GM23338 (cell line): ENCODE data around the gene EVL. TPM values are rescaled to one million over a fixed set of nuclear protein-coding genes. Genes with fewer than 3 reads are reported as not detected.

ENCODE experiments used
- ATAC-seq: fragments of 200-7000 bp; cut with Tn5 transposase; 3 replicates; pipeline ENCODE4 v1.9.1; 2020
- DNase-seq: peaks from one replicate; pipeline ENCODE4 v3.0.0-alpha.2; 2015; ENCODE audit warnings: low spot score
- H2AFZ ChIP-seq: fragments of 200-600 bp; sonication (generic); 2 replicates; pipeline ENCODE4 v1.8.0; 2016; ENCODE audit warnings: antibody characterized with exemption, mild to moderate bottlenecking, moderate library complexity
- H3F3A ChIP-seq: fragments of 200-600 bp; sonication (generic); replicated peaks from 2 replicates; pipeline ENCODE4 v1.8.0; 2017; ENCODE audit warnings: antibody characterized with exemption, mixed run types, low read depth
- H3K27ac ChIP-seq: fragments of 200-600 bp; sonication (generic); 2 replicates; pipeline ENCODE4 v1.6.1; 2016; ENCODE audit warnings: low read depth
- H3K27me3 ChIP-seq: fragments of 200-600 bp; sonication (generic); 2 replicates; pipeline ENCODE4 v1.8.0; 2016; ENCODE audit warnings: mild to moderate bottlenecking, mixed run types, moderate library complexity; ENCODE audit not compliant: insufficient read depth
- H3K36me3 ChIP-seq: fragments of 200-600 bp; sonication (generic); 2 replicates; pipeline ENCODE4 v1.8.0; 2016; ENCODE audit warnings: mild to moderate bottlenecking; ENCODE audit not compliant: insufficient read depth
- H3K4me1 ChIP-seq: fragments of 200-600 bp; sonication (generic); 2 replicates; pipeline ENCODE4 v1.8.0; 2016; ENCODE audit warnings: mild to moderate bottlenecking, moderate library complexity; ENCODE audit not compliant: insufficient read depth
- H3K4me2 ChIP-seq: fragments of 200-600 bp; sonication (generic); 2 replicates; pipeline ENCODE4 v1.7.1; 2017; ENCODE audit warnings: mixed run types
- H3K4me3 ChIP-seq: fragments of 200-600 bp; sonication (generic); 2 replicates; pipeline ENCODE4 v1.6.1; 2016; ENCODE audit warnings: mixed run types
- H3K79me2 ChIP-seq: fragments of 200-600 bp; sonication (generic); replicated peaks from 2 replicates; pipeline ENCODE4 v1.8.0; 2017; ENCODE audit warnings: mild to moderate bottlenecking; ENCODE audit not compliant: insufficient read depth
- H3K9me2 ChIP-seq: fragments of 200-600 bp; sonication (generic); 2 replicates; pipeline ENCODE4 v1.8.0; 2017; ENCODE audit not compliant: insufficient read depth
- H4K20me1 ChIP-seq: fragments of 200-600 bp; sonication (generic); replicated peaks from 2 replicates; pipeline ENCODE4 v1.8.0; 2017; ENCODE audit warnings: mild to moderate bottlenecking; ENCODE audit not compliant: insufficient read depth
- H3K27ac Mint-ChIP-seq: 2 replicates; pipeline ENCODE4 v1.8.0; 2020; ENCODE audit warnings: inconsistent platforms, mild to moderate bottlenecking, moderate library complexity, mixed read lengths
- H3K27me3 Mint-ChIP-seq: 3 replicates; pipeline ENCODE4 v1.8.0; 2022; ENCODE audit warnings: low read depth, mild to moderate bottlenecking, moderate library complexity, mixed read lengths, inconsistent platforms; ENCODE audit not compliant: insufficient read depth, poor library complexity
- H3K36me3 Mint-ChIP-seq: 3 replicates; pipeline ENCODE4 v1.8.0; 2021; ENCODE audit warnings: low read depth, mild to moderate bottlenecking, inconsistent platforms, moderate library complexity, mixed read lengths
- H3K4me1 Mint-ChIP-seq: 3 replicates; pipeline ENCODE4 v1.8.0; 2020; ENCODE audit warnings: mild to moderate bottlenecking, inconsistent platforms, mixed read lengths
- H3K4me3 Mint-ChIP-seq: 3 replicates; pipeline ENCODE4 v1.8.0; 2021; ENCODE audit warnings: moderate library complexity, mild to moderate bottlenecking, inconsistent platforms, mixed read lengths
- H3K9me3 Mint-ChIP-seq: 3 replicates; pipeline ENCODE4 v1.8.0; 2020; ENCODE audit warnings: moderate library complexity, mild to moderate bottlenecking, inconsistent platforms, mixed read lengths
- CREB1 ChIP-seq: fragments of 250-450 bp; sonication (Bioruptor Pico); IDR thresholded peaks from 2 replicates; pipeline ENCODE4 v1.5.0; 2020; ENCODE audit warnings: low read depth, mild to moderate bottlenecking, moderate library complexity
- EZH2 ChIP-seq: fragments of 200-600 bp; sonication (generic); IDR thresholded peaks from one replicate; pipeline ENCODE4 v1.8.0; 2017; ENCODE audit warnings: antibody characterized with exemption, mild to moderate bottlenecking, low read depth; ENCODE audit not compliant: unreplicated experiment
- EZH2phosphoT487 ChIP-seq: fragments of 200-600 bp; sonication (generic); IDR thresholded peaks from one replicate; pipeline ENCODE4 v1.8.1; 2018; ENCODE audit warnings: antibody characterized with exemption; ENCODE audit not compliant: unreplicated experiment
- NANOG ChIP-seq: IDR thresholded peaks from 2 replicates; pipeline ENCODE4 v1.6.1; 2016; ENCODE audit warnings: antibody characterized with exemption, borderline replicate concordance
- POLR2AphosphoS5 ChIP-seq: IDR thresholded peaks from 2 replicates; pipeline ENCODE4 v1.6.1; 2016; ENCODE audit warnings: antibody characterized with exemption, low read depth
- STAT1 ChIP-seq: IDR thresholded peaks from one replicate; pipeline ENCODE4 v1.6.1; 2016; ENCODE audit warnings: antibody characterized with exemption; ENCODE audit not compliant: unreplicated experiment
- ZNF114 ChIP-seq: fragments of 250-450 bp; sonication (Bioruptor Pico); IDR thresholded peaks from 2 replicates; pipeline ENCODE4 v1.5.0; 2020; ENCODE audit warnings: mild to moderate bottlenecking, moderate library complexity
- ZNF331 ChIP-seq: fragments of 250-450 bp; sonication (Bioruptor Pico); IDR thresholded peaks from 2 replicates; pipeline ENCODE4 v1.5.0; 2020; ENCODE audit warnings: low read depth, mild to moderate bottlenecking, moderate library complexity
- polyA plus RNA-seq: library from polyadenylated mRNA; unstranded; fragments of >200 nt; fragmentation: Nextera tagmentation; extraction: Ambion mirVana; gene quantifications from 2 replicates; pipeline ENCODE4 v1.2.1, GENCODE V29; 2016
- total RNA-seq: library from RNA; depleted of rRNA; stranded (reverse); fragments of >200 nt; shearing (Covaris generic); gene quantifications from 2 replicates; pipeline ENCODE4 v1.2.3, GENCODE V29; 2014
- TF ChIP-seq, protein P1 (sequence below): IDR thresholded peaks from one replicate; pipeline ENCODE4 v1.6.1; 2018; ENCODE audit warnings: antibody characterized with exemption; ENCODE audit not compliant: unreplicated experiment
- TF ChIP-seq, protein P2 (sequence below), 2 experiments: fragments of 200-600 bp in 1 of 2; sonication (generic) in 1 of 2; conservative IDR thresholded peaks; 2 replicates each; pipeline versions ENCODE4 v1.5.1 to v1.6.1; 2016 to 2017; ENCODE audit warnings: antibody characterized with exemption in 2 of 2, low read depth in 2 of 2, mild to moderate bottlenecking in 2 of 2, moderate library complexity in 1 of 2

Gene EVL
- total and polyA plus RNA-seq, 2 experiments from 2014 or later: 28.2 to 50.5 TPM

DNA sequence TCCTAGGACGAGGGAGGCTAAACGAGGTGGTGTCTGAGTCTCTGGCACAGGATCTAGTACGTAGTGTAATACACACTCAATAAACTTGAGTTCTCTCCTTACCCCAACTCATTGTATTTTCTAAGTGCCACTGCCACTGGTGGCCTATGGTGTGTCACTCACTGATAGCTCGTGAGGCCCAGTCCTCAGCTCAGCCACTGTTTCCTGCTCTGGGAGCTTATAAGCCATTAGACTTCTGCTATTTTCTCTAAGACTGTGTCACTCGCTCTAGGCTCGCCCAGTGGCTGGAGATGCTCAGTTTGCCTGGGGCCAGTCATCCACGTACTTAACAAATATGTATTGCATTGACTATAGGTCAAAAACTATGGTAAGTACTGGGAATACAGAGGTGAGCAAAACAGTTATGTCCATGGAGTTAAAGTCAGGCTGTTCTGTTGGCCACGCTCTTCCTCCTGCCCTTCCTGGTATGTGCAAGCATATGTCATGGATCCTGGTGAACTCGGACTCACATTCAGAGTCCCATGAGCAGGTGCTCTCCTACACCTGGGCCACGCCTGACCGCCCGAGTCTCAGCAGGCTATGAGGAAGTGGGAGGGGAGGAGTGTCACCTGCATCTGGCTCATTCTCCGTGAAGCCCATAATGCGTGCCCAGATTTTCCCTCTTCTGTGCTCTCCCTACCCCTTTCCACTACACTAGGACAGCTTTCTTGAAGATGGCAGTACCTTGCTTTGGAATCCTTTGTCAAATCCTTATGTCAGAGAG is 52.6 kb downstream of the EVL start (continued):
- no peak for TF ChIP-seq POLR2AphosphoS5
- TF ChIP-seq ZNF114 (CRISPR knock-in tag): no peak
- TF ChIP-seq, protein P1, sequence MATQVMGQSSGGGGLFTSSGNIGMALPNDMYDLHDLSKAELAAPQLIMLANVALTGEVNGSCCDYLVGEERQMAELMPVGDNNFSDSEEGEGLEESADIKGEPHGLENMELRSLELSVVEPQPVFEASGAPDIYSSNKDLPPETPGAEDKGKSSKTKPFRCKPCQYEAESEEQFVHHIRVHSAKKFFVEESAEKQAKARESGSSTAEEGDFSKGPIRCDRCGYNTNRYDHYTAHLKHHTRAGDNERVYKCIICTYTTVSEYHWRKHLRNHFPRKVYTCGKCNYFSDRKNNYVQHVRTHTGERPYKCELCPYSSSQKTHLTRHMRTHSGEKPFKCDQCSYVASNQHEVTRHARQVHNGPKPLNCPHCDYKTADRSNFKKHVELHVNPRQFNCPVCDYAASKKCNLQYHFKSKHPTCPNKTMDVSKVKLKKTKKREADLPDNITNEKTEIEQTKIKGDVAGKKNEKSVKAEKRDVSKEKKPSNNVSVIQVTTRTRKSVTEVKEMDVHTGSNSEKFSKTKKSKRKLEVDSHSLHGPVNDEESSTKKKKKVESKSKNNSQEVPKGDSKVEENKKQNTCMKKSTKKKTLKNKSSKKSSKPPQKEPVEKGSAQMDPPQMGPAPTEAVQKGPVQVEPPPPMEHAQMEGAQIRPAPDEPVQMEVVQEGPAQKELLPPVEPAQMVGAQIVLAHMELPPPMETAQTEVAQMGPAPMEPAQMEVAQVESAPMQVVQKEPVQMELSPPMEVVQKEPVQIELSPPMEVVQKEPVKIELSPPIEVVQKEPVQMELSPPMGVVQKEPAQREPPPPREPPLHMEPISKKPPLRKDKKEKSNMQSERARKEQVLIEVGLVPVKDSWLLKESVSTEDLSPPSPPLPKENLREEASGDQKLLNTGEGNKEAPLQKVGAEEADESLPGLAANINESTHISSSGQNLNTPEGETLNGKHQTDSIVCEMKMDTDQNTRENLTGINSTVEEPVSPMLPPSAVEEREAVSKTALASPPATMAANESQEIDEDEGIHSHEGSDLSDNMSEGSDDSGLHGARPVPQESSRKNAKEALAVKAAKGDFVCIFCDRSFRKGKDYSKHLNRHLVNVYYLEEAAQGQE: no peak
- TF ChIP-seq NANOG: no peak
- TF ChIP-seq EZH2phosphoT487: no peak

DNA sequence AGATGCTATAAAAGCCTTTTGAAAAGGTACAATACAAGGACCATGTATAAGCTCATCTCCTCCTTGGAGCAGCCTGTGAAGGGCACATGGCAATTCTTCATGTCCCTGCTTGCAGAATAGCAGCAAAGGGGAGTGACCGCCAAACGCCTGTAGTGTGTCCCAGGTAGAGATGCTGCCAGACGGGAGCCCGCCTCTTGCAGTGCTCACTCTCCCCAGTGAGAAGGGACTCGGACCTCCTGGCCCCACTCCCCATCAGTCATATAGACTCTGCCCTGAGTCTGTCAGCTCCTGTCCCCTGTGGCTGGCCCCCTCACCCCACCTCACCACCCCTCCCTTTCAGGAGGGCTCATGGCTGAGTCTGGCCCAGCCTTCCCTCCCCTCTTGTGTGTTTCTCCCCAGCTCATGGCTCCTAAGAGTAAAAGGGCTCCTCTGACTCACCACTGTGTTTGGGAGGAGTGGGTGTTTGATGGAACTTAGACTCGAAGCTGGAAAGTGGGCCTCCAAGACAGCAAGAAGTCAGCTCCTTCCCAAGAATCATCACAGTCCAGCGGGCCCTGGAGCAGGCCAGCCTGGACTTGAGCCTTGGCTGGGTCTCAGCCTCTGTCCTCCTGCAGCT is 53.3 kb downstream of the EVL start:
- Mint-ChIP-seq H3K27me3 (peaks cover 5% of the 10 kb centered on the region), H3K4me1 (no peaks in the 10 kb centered on the region; the same call in 2 of the 3 replicates), H3K36me3 (no peaks in the 10 kb centered on the region), H3K27ac (no peak overlapping the region), H3K4me3 (no peak overlapping the region), H3K9me3 (no peaks in the 10 kb centered on the region)
- no peak overlapping the region for H2AFZ ChIP-seq
- H3K9me2 ChIP-seq: no peaks in the 10 kb centered on the region
- no peaks in the 10 kb centered on the region for H3F3A ChIP-seq
- H4K20me1 ChIP-seq: no peaks in the 10 kb centered on the region
- H3K27me3 ChIP-seq: no peaks in the 10 kb centered on the region
- H3K4me3 ChIP-seq: no peak overlapping the region
- no peaks in the 10 kb centered on the region for H3K79me2 ChIP-seq
- H3K4me2 ChIP-seq: no peak overlapping the region
- no peaks in the 10 kb centered on the region for H3K36me3 ChIP-seq
- DNase-seq (no peak), ATAC-seq (no peak)
- H3K27ac ChIP-seq: no peak overlapping the region
- H3K4me1 ChIP-seq: no peaks in the 10 kb centered on the region
- no peak for TF ChIP-seq CREB1 (CRISPR knock-in tag)
- no peak for TF ChIP-seq NANOG
- no peak for TF ChIP-seq ZNF331
- no peak for TF ChIP-seq STAT1
- TF ChIP-seq, protein P2, sequence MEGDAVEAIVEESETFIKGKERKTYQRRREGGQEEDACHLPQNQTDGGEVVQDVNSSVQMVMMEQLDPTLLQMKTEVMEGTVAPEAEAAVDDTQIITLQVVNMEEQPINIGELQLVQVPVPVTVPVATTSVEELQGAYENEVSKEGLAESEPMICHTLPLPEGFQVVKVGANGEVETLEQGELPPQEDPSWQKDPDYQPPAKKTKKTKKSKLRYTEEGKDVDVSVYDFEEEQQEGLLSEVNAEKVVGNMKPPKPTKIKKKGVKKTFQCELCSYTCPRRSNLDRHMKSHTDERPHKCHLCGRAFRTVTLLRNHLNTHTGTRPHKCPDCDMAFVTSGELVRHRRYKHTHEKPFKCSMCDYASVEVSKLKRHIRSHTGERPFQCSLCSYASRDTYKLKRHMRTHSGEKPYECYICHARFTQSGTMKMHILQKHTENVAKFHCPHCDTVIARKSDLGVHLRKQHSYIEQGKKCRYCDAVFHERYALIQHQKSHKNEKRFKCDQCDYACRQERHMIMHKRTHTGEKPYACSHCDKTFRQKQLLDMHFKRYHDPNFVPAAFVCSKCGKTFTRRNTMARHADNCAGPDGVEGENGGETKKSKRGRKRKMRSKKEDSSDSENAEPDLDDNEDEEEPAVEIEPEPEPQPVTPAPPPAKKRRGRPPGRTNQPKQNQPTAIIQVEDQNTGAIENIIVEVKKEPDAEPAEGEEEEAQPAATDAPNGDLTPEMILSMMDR (conservative IDR thresholded peaks at IDR 0.05; ENCODE audit: low read depth in 2 of 2): no peak
- TF ChIP-seq POLR2AphosphoS5: no peak
- TF ChIP-seq ZNF114 (CRISPR knock-in tag): no peak
- TF ChIP-seq EZH2: no peak
- TF ChIP-seq, protein P1: no peak
